Natural killer cell (primary cell): ENCODE data around the gene CACNA2D2. TPM values are rescaled to one million over a fixed set of nuclear protein-coding genes. Genes with fewer than 3 reads are reported as not detected.

Source experiments
- ATAC-seq, 3 donors: fragments of 150-1000 bp in 2 of 3; fragments of 200-7000 bp in 1 of 3; cut with Tn5 transposase; 1 replicate in 1 of 3; 2 replicates in 2 of 3; pipeline ENCODE4 v1.10.0; 2021; ENCODE audit warnings: mild to moderate bottlenecking in 2 of 3, moderate library complexity in 2 of 3
- DNase-seq, 2 donors: peaks; one replicate each; pipeline versions ENCODE4 v3.0.0 to v3.0.0-alpha.2; 2013 to 2021; ENCODE audit warnings: mixed read lengths in 1 of 2
- H3K27ac ChIP-seq: one replicate; pipeline ENCODE4 v1.5.1; 2013; ENCODE audit warnings: mild to moderate bottlenecking, low read length
- H3K27me3 ChIP-seq: one replicate; pipeline ENCODE4 v1.6.1; 2013; ENCODE audit warnings: low read length; ENCODE audit not compliant: control insufficient read depth, insufficient read depth
- H3K36me3 ChIP-seq: one replicate; pipeline ENCODE4 v1.6.1; 2013; ENCODE audit warnings: low read length; ENCODE audit not compliant: control insufficient read depth, insufficient read depth
- H3K4me1 ChIP-seq: one replicate; pipeline ENCODE4 v1.6.1; 2013; ENCODE audit warnings: low read length; ENCODE audit not compliant: control insufficient read depth, insufficient read depth
- H3K4me3 ChIP-seq: one replicate; pipeline ENCODE4 v1.5.1; 2013; ENCODE audit warnings: low read length
- H3K9me3 ChIP-seq: one replicate; pipeline ENCODE4 v1.6.1; 2013; ENCODE audit warnings: low read length; ENCODE audit not compliant: control insufficient read depth, insufficient read depth
- H3K27ac Mint-ChIP-seq, 2 donors: one replicate each; pipeline ENCODE4 v1.8.0; 2022; ENCODE audit warnings: mild to moderate bottlenecking in 2 of 2, mixed read lengths in 2 of 2, moderate library complexity in 1 of 2
- H3K27me3 Mint-ChIP-seq, 2 donors: one replicate each; pipeline ENCODE4 v1.8.0; 2022; ENCODE audit warnings: low read depth in 2 of 2, mixed read lengths in 2 of 2
- H3K36me3 Mint-ChIP-seq: one replicate; pipeline ENCODE4 v1.8.0; 2022; ENCODE audit warnings: mixed read lengths
- H3K4me1 Mint-ChIP-seq, 2 donors: one replicate each; pipeline ENCODE4 v1.8.0; 2022; ENCODE audit warnings: mixed read lengths in 2 of 2
- H3K4me3 Mint-ChIP-seq: one replicate; pipeline ENCODE4 v1.8.0; 2022; ENCODE audit warnings: mild to moderate bottlenecking, moderate library complexity, mixed read lengths
- H3K9me3 Mint-ChIP-seq, 2 donors: one replicate each; pipeline ENCODE4 v1.8.0; 2022; ENCODE audit warnings: mixed read lengths in 2 of 2
- CTCF ChIP-seq: fragments of 200-600 bp; IDR thresholded peaks from one replicate; pipeline ENCODE4 v1.8.0; 2022; ENCODE audit warnings: antibody characterized with exemption
- WGBS: methylation state at CpG from one replicate; pipeline ENCODE4 v1.1.7; 2013; ENCODE audit warnings: missing lambda C conversion rate; ENCODE audit not compliant: insufficient coverage; 5-methylcytosine and 5-hydroxymethylcytosine counted together
- intact Hi-C: fragments of 100-400 bp; cut with micrococcal nuclease; formaldehyde crosslinking; loops from one replicate; pipeline ENCODE4 v1.14.2; 2022
- total RNA-seq, 4 donors: library from RNA; stranded (reverse); fragments of 120-200 nt in 1 of 4; gene quantifications; one replicate each; pipeline versions ENCODE4 v1.2.3 to v1.2.4, GENCODE V29; 2013 to 2022

CACNA2D2 gene
- total RNA-seq, 3 donors from 2014 or later (not counting 1 experiment from before 2014, with no cell fraction given): 36.5 to 56.4 (median 43.8) TPM

DNA sequence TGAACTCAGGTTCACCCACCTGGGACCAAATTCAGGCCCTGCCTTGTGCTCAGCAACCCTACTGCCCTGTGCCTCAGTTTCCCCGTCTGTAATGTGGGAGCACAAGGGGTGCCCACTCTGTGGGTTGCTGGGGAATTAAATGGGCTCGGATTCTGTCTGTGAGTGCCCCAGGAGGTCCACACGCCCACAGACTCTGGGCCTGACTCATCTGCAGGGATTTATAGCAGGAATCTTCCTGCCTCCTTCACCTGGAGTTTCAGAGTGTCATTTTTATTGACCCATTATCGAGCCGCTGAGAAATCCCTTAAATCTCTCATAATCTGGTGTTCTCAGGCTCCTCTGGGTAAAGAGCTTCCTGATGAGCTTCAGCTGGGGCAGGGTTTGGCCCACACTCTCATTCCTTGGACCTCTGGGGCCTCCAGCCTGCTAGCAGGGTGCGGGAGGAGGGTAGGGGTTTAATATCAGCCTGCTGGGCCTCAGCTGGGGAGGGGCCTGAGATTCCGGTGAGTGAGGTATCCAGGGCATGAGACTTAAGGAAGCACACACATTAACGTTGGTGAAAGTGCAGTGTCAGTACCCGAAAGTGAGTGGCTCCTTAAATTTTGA is 47.7 kb upstream of the CACNA2D2 start:
- intact Hi-C loops: loop anchor here (2.0 kb wide), 1 partner anchor 32 kb away; no protein-coding TSS in a partner anchor
- no peak for DNase-seq
- no peak for ATAC-seq
- no peak overlapping the region for H3K27ac ChIP-seq
- no peaks in the 10 kb centered on the region for H3K27me3 ChIP-seq
- no peak overlapping the region for H3K4me3 Mint-ChIP-seq
- H3K4me1 ChIP-seq: peaks cover 13% of the 10 kb centered on the region
- no peaks in the 10 kb centered on the region for H3K36me3 Mint-ChIP-seq
- 63% methylated on average over 9 of the region's 9 CpGs for WGBS
- no peaks in the 10 kb centered on the region for H3K36me3 ChIP-seq
- H3K27ac Mint-ChIP-seq: no peak overlapping the region
- no peaks in the 10 kb centered on the region for H3K27me3 Mint-ChIP-seq
- H3K9me3 ChIP-seq: no peaks in the 10 kb centered on the region
- peaks cover 6 to 25% of the 10 kb centered on the region in 2 donors for H3K4me1 Mint-ChIP-seq
- no peaks in the 10 kb centered on the region for H3K9me3 Mint-ChIP-seq
- no peak overlapping the region for H3K4me3 ChIP-seq
- no peak for TF ChIP-seq CTCF

- ATAC-seq (peak; percentile 60 to 80 (median 79)), DNase-seq (peak; percentile 75 to 79)
- H3K9me3 Mint-ChIP-seq: no peaks in the 10 kb centered on the region
- Histone ChIP-seq H3K9me3 (no peaks in the 10 kb centered on the region), H3K4me1 (peaks cover 23% of the 10 kb centered on the region), H3K27me3 (no peaks in the 10 kb centered on the region), H3K4me3 (no peak overlapping the region), H3K27ac (no peak overlapping the region), H3K36me3 (no peaks in the 10 kb centered on the region)
- no peaks in the 10 kb centered on the region for H3K27me3 Mint-ChIP-seq
- peak overlapping the region in 1 of 2 donors; percentile 58 for H3K27ac Mint-ChIP-seq
- no peak overlapping the region for H3K4me3 Mint-ChIP-seq
- peak; percentile 89 for TF ChIP-seq CTCF
- peaks cover 9 to 33% of the 10 kb centered on the region in 2 donors for H3K4me1 Mint-ChIP-seq
- intact Hi-C loops: loop anchor here (1.0 to 2.0 kb wide), 3 partner anchors 31 to 203 kb away; no protein-coding TSS in a partner anchor
- 64% methylated on average over 11 of the region's 13 CpGs for WGBS
- no peaks in the 10 kb centered on the region for H3K36me3 Mint-ChIP-seq
Measured at GRCh38 chr3:50550079-50550736, 46.8 kb upstream of the CACNA2D2 start.

GRCh38 chr3:50549226-50549625 is 45.8 kb upstream of the CACNA2D2 start:
- intact Hi-C loops: no loop called here
- Mint-ChIP-seq H3K4me3 (no peak overlapping the region), H3K27ac (no peak overlapping the region), H3K4me1 (peaks cover 10 to 34% of the 10 kb centered on the region in 2 donors), H3K36me3 (no peaks in the 10 kb centered on the region), H3K9me3 (no peaks in the 10 kb centered on the region), H3K27me3 (no peaks in the 10 kb centered on the region)
- Histone ChIP-seq H3K27me3 (no peaks in the 10 kb centered on the region), H3K4me3 (no peak overlapping the region), H3K27ac (no peak overlapping the region), H3K9me3 (no peaks in the 10 kb centered on the region), H3K4me1 (peaks cover 21% of the 10 kb centered on the region), H3K36me3 (no peaks in the 10 kb centered on the region)
- ATAC-seq: no peak
- no peak for TF ChIP-seq CTCF
- no peak for DNase-seq
- WGBS: 86% methylated on average over 3 of the region's 3 CpGs
